PFSK-1 (cell line): ENCODE results near the gene MUC4.

ENCODE experiments used
- FOXP2 ChIP-seq: optimal IDR thresholded peaks from 2 replicates; pipeline ENCODE3; 2011; ENCODE audit warnings: borderline replicate concordance, control low read depth, inconsistent platforms; ENCODE audit not compliant: insufficient read depth; ENCODE audit errors: extremely low read length, extremely low read depth
- POLR2AphosphoS5 ChIP-seq: IDR thresholded peaks from 2 replicates; pipeline ENCODE4 v1.6.1; 2012; ENCODE audit warnings: low read depth, mild to moderate bottlenecking, control low read depth, low read length, moderate library complexity
- REST ChIP-seq, 2 experiments: IDR thresholded peaks; 2 replicates each; pipeline versions ENCODE4 v1.6.1 to v1.8.0; 2011 to 2012; ENCODE audit warnings: low read depth in 2 of 2, low read length in 2 of 2, control low read depth in 1 of 2, inconsistent platforms in 1 of 2, mild to moderate bottlenecking in 1 of 2, moderate library complexity in 1 of 2; ENCODE audit not compliant: insufficient read depth in 1 of 2
- SIN3A ChIP-seq: IDR thresholded peaks from 2 replicates; pipeline ENCODE4 v1.6.1; 2012; ENCODE audit warnings: mild to moderate bottlenecking, low read length, moderate library complexity, borderline replicate concordance; ENCODE audit not compliant: insufficient read depth
- TAF1 ChIP-seq: IDR thresholded peaks from 2 replicates; pipeline ENCODE4 v1.6.1; 2012; ENCODE audit warnings: low read length, control low read depth, borderline replicate concordance; ENCODE audit not compliant: insufficient read depth

MUC4 gene

GRCh38 chr3:195825857-195826804 lies 14.4 kb upstream of the MUC4 start:
- TF ChIP-seq TAF1 = no peak
- no peak for TF ChIP-seq FOXP2
- no peak for TF ChIP-seq REST (IDR thresholded peaks at IDR 0.05; ENCODE audit: insufficient read depth in 1 of 2, low read depth in 2 of 2, low read length in 2 of 2)
- no peak for TF ChIP-seq SIN3A
- no peak for TF ChIP-seq POLR2AphosphoS5

GRCh38 chr3:195825191-195825588 lies 13.5 kb upstream of the MUC4 start:
- no peak for TF ChIP-seq POLR2AphosphoS5
- TF ChIP-seq SIN3A = no peak
- no peak for TF ChIP-seq TAF1

- TF ChIP-seq SIN3A (no peak), TAF1 (no peak), FOXP2 (no peak), REST (IDR thresholded peaks at IDR 0.05; ENCODE audit: insufficient read depth in 1 of 2, low read depth in 2 of 2, low read length in 2 of 2) (no peak)
Measured at GRCh38 chr3:195823999-195824398, 12.3 kb upstream of the MUC4 start.

GRCh38 chr3:195823280-195823679 lies 11.6 kb upstream of the MUC4 start:
- TF ChIP-seq REST (IDR thresholded peaks at IDR 0.05; ENCODE audit: insufficient read depth in 1 of 2, low read depth in 2 of 2, low read length in 2 of 2) (no peak), POLR2AphosphoS5 (no peak), SIN3A (no peak), TAF1 (no peak), FOXP2 (no peak)

GRCh38 chr3:195822131-195822696 lies 10.5 kb upstream of the MUC4 start:
- TF ChIP-seq SIN3A (no peak), REST (IDR thresholded peaks at IDR 0.05; ENCODE audit: insufficient read depth in 1 of 2, low read depth in 2 of 2, low read length in 2 of 2) (no peak), POLR2AphosphoS5 (no peak), TAF1 (no peak), FOXP2 (no peak)
